SH-SY5Y (cell line): Measurements from ENCODE around the gene MMP24.

ENCODE experiments used
- GATA2 ChIP-seq: IDR thresholded peaks from 2 replicates; pipeline ENCODE4 v1.6.1; 2011; ENCODE audit warnings: mild to moderate bottlenecking, low read depth, low read length
- GATA3 ChIP-seq: IDR thresholded peaks from 2 replicates; pipeline ENCODE4 v1.6.1; 2011; ENCODE audit warnings: low read depth, mild to moderate bottlenecking, low read length, moderate library complexity

DNA sequence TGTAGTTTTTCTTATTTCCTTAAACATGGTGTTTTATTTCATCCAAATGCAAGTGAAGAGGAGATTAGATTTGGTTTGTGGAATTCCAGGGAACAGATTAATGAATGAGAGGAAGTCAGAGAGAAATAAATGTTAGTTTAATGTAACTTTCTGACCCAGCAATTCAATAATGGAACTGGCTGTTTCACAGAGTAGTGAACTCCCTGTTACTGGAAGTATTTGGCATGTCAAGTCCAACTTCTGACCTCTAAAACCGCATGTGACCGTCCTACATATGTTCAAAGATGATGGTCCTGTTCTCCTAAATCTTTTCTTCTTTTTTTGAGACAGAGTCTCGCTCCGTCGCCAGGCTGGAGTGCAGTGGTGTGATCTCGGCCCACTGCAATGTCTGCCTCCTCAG is 35.9 kb upstream of the MMP24 start:
- no peak for TF ChIP-seq GATA3
- TF ChIP-seq GATA2: no peak
